K562 (cell line): ENCODE measurements around the gene LIX1L. TPM values are rescaled to one million over a fixed set of nuclear protein-coding genes. Genes with fewer than 3 reads are reported as not detected.

ENCODE experiments used
- KHSRP ChIP-seq: fragments of 450-650 bp; IDR thresholded peaks from 2 replicates; pipeline ENCODE4 v1.6.1; 2017
- MAFK ChIP-seq: IDR thresholded peaks from 2 replicates; pipeline ENCODE4 v1.6.1; 2011; ENCODE audit warnings: low read length, improper control_type of control experiment
- NRF1 ChIP-seq, 2 experiments: fragments of 450-650 bp; IDR thresholded peaks in 1 of 2; conservative IDR thresholded peaks in 1 of 2; 2 replicates each; pipeline ENCODE4 v1.6.1; 2014; ENCODE audit warnings: mild to moderate bottlenecking in 2 of 2
- POLR3A ChIP-seq: IDR thresholded peaks from 2 replicates; pipeline ENCODE4 v1.6.1; 2011; ENCODE audit warnings: borderline replicate concordance, mild to moderate bottlenecking, moderate library complexity; ENCODE audit not compliant: insufficient read length, insufficient read depth; ENCODE audit errors: extremely low read depth
- RBM34 ChIP-seq: fragments of 200-400 bp; formaldehyde crosslinking; IDR thresholded peaks from 2 replicates; pipeline ENCODE4 v1.6.1; 2018; ENCODE audit warnings: low read length, borderline replicate concordance; ENCODE audit not compliant: insufficient read depth
- SMARCA5 ChIP-seq: fragments of 450-650 bp; IDR thresholded peaks from 2 replicates; pipeline ENCODE4 v1.6.1; 2016
- polyA plus RNA-seq, 8 experiments: library from polyadenylated mRNA; depleted of rRNA in 4 of 8; stranded (reverse) in 5 of 8; unstranded in 3 of 8; fragments of >200 nt; fragmentation: Nextera tagmentation in 2 of 8; fragmentation: Illumina TruSeq in 1 of 8; extraction: Ambion mirVana in 2 of 8; extraction: Trizol in 1 of 8; gene quantifications; 2 replicates each; pipeline versions ENCODE4 v1.2.1 to v1.2.3, GENCODE V29; 2011 to 2014; ENCODE audit warnings: inconsistent platforms in 1 of 8, missing spikeins in 1 of 8
- total RNA-seq, 7 experiments: library from RNA; depleted of rRNA in 6 of 7; stranded (reverse); fragments of >200 nt in 6 of 7; fragmentation: Illumina TruSeq in 2 of 7; extraction: Trizol in 2 of 7; gene quantifications; 2 replicates each; pipeline versions ENCODE4 v1.2.1 to v1.2.3, GENCODE V29; 2011 to 2021; ENCODE audit warnings: low replicate concordance in 1 of 7
- TF ChIP-seq, protein P1 (sequence below): fragments of 450-650 bp; IDR thresholded peaks from 2 replicates; pipeline ENCODE4 v1.6.1; 2016; ENCODE audit warnings: mild to moderate bottlenecking, moderate library complexity
- TF ChIP-seq, protein P2 (sequence below): fragments of 250-450 bp; sonication (Bioruptor Pico); IDR thresholded peaks from 2 replicates; pipeline ENCODE4 v1.4.0; 2020
- TF ChIP-seq, protein P3 (sequence below): fragments of 250-450 bp; sonication (Bioruptor Pico); IDR thresholded peaks from 2 replicates; pipeline ENCODE4 v1.5.0; 2020; ENCODE audit warnings: mild to moderate bottlenecking, borderline replicate concordance
- TF ChIP-seq, protein P4 (sequence below): conservative IDR thresholded peaks from 2 replicates; pipeline ENCODE4 v1.6.1; 2011; ENCODE audit warnings: low read depth, mild to moderate bottlenecking, low read length; ENCODE audit not compliant: control insufficient read depth

Gene LIX1L
- total and polyA plus RNA-seq, 9 of the 15 experiments (the other 6 are each of a cell fraction or from before 2014, with no cell fraction given) = 4.6 to 26.5 (median 12.5) TPM

DNA sequence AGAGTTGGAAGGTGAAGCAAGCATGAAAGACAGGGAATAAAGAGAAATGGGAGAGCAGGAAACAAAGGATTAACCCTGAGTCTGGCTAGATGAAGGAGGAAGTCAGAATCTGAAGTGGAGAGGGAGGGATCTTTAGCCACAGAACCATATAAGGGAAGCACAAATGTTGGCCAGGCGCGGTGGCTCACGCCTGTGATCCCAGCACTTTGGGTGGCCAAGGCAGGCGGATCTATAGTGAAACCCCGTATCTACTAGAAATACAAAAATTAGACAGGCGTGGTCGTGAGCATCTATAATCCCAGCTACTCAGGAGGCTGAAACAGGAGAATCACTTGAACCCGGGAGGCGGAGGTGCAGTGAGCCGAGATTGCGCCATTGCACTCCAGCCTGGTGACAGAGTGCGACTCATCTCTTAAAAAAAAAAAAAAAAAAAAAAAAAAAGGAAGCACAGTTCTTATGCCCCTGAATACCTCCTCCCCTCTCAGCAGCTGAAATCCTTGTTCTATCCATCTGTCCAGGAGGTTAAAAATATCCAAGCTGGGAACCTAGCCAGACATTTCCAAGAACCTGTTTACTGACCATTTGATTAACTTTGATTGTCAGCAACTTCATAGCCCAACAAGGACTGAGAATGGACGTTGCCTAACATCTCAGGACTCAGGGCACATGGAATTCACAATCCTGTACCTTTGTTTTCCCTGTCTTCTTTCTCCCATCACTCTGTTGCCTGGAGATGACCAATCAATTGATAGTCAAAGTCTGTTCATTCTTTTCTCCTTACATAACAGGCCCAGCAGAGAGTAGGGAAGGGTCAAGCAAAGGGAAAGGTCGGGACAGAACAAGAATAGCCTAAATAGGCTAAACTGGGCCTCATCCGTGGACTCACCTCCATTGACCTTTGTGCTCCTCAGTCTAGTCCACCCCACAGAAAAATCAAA is 28.0 kb upstream of the LIX1L start (continued):
- TF ChIP-seq, protein P1, sequence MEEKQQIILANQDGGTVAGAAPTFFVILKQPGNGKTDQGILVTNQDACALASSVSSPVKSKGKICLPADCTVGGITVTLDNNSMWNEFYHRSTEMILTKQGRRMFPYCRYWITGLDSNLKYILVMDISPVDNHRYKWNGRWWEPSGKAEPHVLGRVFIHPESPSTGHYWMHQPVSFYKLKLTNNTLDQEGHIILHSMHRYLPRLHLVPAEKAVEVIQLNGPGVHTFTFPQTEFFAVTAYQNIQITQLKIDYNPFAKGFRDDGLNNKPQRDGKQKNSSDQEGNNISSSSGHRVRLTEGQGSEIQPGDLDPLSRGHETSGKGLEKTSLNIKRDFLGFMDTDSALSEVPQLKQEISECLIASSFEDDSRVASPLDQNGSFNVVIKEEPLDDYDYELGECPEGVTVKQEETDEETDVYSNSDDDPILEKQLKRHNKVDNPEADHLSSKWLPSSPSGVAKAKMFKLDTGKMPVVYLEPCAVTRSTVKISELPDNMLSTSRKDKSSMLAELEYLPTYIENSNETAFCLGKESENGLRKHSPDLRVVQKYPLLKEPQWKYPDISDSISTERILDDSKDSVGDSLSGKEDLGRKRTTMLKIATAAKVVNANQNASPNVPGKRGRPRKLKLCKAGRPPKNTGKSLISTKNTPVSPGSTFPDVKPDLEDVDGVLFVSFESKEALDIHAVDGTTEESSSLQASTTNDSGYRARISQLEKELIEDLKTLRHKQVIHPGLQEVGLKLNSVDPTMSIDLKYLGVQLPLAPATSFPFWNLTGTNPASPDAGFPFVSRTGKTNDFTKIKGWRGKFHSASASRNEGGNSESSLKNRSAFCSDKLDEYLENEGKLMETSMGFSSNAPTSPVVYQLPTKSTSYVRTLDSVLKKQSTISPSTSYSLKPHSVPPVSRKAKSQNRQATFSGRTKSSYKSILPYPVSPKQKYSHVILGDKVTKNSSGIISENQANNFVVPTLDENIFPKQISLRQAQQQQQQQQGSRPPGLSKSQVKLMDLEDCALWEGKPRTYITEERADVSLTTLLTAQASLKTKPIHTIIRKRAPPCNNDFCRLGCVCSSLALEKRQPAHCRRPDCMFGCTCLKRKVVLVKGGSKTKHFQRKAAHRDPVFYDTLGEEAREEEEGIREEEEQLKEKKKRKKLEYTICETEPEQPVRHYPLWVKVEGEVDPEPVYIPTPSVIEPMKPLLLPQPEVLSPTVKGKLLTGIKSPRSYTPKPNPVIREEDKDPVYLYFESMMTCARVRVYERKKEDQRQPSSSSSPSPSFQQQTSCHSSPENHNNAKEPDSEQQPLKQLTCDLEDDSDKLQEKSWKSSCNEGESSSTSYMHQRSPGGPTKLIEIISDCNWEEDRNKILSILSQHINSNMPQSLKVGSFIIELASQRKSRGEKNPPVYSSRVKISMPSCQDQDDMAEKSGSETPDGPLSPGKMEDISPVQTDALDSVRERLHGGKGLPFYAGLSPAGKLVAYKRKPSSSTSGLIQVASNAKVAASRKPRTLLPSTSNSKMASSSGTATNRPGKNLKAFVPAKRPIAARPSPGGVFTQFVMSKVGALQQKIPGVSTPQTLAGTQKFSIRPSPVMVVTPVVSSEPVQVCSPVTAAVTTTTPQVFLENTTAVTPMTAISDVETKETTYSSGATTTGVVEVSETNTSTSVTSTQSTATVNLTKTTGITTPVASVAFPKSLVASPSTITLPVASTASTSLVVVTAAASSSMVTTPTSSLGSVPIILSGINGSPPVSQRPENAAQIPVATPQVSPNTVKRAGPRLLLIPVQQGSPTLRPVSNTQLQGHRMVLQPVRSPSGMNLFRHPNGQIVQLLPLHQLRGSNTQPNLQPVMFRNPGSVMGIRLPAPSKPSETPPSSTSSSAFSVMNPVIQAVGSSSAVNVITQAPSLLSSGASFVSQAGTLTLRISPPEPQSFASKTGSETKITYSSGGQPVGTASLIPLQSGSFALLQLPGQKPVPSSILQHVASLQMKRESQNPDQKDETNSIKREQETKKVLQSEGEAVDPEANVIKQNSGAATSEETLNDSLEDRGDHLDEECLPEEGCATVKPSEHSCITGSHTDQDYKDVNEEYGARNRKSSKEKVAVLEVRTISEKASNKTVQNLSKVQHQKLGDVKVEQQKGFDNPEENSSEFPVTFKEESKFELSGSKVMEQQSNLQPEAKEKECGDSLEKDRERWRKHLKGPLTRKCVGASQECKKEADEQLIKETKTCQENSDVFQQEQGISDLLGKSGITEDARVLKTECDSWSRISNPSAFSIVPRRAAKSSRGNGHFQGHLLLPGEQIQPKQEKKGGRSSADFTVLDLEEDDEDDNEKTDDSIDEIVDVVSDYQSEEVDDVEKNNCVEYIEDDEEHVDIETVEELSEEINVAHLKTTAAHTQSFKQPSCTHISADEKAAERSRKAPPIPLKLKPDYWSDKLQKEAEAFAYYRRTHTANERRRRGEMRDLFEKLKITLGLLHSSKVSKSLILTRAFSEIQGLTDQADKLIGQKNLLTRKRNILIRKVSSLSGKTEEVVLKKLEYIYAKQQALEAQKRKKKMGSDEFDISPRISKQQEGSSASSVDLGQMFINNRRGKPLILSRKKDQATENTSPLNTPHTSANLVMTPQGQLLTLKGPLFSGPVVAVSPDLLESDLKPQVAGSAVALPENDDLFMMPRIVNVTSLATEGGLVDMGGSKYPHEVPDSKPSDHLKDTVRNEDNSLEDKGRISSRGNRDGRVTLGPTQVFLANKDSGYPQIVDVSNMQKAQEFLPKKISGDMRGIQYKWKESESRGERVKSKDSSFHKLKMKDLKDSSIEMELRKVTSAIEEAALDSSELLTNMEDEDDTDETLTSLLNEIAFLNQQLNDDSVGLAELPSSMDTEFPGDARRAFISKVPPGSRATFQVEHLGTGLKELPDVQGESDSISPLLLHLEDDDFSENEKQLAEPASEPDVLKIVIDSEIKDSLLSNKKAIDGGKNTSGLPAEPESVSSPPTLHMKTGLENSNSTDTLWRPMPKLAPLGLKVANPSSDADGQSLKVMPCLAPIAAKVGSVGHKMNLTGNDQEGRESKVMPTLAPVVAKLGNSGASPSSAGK = no peak
- TF ChIP-seq, protein P2, sequence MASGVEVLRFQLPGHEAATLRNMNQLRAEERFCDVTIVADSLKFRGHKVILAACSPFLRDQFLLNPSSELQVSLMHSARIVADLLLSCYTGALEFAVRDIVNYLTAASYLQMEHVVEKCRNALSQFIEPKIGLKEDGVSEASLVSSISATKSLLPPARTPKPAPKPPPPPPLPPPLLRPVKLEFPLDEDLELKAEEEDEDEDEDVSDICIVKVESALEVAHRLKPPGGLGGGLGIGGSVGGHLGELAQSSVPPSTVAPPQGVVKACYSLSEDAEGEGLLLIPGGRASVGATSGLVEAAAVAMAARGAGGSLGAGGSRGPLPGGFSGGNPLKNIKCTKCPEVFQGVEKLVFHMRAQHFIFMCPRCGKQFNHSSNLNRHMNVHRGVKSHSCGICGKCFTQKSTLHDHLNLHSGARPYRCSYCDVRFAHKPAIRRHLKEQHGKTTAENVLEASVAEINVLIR (CRISPR knock-in tag) = no peak
- TF ChIP-seq POLR3A (no peak), NRF1 (conservative IDR thresholded peaks at IDR 0.05 in 1 of 2, IDR thresholded peaks at IDR 0.05 in 1 of 2) (peak in 1 of 2 experiments; percentile 34; a peak in 1 of 4 replicates), MAFK (no peak), KHSRP (no peak), RBM34 (no peak), SMARCA5 (no peak)
- TF ChIP-seq, protein P3, sequence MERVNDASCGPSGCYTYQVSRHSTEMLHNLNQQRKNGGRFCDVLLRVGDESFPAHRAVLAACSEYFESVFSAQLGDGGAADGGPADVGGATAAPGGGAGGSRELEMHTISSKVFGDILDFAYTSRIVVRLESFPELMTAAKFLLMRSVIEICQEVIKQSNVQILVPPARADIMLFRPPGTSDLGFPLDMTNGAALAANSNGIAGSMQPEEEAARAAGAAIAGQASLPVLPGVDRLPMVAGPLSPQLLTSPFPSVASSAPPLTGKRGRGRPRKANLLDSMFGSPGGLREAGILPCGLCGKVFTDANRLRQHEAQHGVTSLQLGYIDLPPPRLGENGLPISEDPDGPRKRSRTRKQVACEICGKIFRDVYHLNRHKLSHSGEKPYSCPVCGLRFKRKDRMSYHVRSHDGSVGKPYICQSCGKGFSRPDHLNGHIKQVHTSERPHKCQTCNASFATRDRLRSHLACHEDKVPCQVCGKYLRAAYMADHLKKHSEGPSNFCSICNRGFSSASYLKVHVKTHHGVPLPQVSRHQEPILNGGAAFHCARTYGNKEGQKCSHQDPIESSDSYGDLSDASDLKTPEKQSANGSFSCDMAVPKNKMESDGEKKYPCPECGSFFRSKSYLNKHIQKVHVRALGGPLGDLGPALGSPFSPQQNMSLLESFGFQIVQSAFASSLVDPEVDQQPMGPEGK = no peak
- TF ChIP-seq, protein P4, sequence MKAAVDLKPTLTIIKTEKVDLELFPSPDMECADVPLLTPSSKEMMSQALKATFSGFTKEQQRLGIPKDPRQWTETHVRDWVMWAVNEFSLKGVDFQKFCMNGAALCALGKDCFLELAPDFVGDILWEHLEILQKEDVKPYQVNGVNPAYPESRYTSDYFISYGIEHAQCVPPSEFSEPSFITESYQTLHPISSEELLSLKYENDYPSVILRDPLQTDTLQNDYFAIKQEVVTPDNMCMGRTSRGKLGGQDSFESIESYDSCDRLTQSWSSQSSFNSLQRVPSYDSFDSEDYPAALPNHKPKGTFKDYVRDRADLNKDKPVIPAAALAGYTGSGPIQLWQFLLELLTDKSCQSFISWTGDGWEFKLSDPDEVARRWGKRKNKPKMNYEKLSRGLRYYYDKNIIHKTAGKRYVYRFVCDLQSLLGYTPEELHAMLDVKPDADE = no peak
